Right lobe of liver (tissue), 4 donors: ENCODE measurements around the gene SYNGR3.

ENCODE experiments used
- POLR2A ChIP-seq: fragments of 450-650 bp; IDR thresholded peaks from one replicate; pipeline ENCODE4 v1.6.1; 2017; ENCODE audit warnings: antibody characterized with exemption, mild to moderate bottlenecking
- TF ChIP-seq, protein P1 (sequence below), 4 donors: fragments of 200-600 bp in 3 of 4; fragments of 450-650 bp in 1 of 4; IDR thresholded peaks; one replicate each; pipeline versions ENCODE4 v1.5.1 to v1.8.0; 2016 to 2022; ENCODE audit warnings: antibody characterized with exemption in 4 of 4, mild to moderate bottlenecking in 2 of 4
- donor health status: DM: no; HTN: no; CAD: no.
- donor health status: DM: no; HTN: no; CAD: no.
- donor health status: DM: no; HTN: yes; CAD: no.

DNA sequence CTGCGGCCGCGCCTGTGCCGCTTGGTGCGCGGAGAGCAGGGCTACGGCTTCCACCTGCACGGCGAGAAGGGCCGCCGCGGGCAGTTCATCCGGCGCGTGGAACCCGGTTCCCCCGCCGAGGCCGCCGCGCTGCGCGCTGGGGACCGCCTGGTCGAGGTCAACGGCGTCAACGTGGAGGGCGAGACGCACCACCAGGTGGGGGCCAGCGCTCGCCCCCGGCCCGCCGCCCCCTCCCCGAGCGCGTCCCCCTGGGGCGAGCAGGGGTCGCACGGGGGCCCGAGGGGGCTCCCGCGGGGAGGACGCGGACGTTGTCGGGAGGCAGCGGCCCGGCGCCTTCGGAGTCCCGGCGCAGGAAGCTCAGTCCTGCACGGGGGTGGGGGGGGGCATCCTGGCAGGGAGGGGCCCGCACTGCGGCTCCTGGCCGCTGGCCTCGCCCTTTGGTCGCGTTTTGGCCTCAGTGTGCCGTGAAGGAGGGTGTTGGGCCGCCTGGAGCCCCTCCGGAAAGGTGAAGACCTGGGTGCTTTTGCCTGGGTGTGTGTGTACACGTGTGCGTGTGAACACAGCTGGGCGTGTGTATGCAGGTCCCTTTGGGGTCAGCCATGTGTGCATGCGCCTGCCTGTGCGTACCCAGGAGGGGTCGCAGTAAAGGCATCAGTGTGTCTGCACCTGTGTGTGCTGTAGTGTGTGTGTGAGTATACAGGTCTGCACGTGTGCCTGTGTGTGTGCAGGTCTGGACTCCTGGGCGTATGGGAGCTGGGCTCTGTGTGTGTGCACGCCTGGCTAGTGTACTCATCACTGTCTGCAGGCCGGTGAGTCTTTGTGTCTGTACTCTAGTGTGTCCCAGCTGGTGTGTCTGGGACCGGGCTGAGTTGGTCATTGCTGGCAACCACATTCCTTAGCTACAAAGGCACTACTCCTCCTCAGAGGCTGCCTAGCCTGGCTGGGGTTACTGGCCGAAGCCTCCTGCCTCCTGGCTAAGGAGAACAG is 37.5 kb downstream of the SYNGR3 start:
- TF ChIP-seq, protein P1, sequence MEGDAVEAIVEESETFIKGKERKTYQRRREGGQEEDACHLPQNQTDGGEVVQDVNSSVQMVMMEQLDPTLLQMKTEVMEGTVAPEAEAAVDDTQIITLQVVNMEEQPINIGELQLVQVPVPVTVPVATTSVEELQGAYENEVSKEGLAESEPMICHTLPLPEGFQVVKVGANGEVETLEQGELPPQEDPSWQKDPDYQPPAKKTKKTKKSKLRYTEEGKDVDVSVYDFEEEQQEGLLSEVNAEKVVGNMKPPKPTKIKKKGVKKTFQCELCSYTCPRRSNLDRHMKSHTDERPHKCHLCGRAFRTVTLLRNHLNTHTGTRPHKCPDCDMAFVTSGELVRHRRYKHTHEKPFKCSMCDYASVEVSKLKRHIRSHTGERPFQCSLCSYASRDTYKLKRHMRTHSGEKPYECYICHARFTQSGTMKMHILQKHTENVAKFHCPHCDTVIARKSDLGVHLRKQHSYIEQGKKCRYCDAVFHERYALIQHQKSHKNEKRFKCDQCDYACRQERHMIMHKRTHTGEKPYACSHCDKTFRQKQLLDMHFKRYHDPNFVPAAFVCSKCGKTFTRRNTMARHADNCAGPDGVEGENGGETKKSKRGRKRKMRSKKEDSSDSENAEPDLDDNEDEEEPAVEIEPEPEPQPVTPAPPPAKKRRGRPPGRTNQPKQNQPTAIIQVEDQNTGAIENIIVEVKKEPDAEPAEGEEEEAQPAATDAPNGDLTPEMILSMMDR (IDR thresholded peaks at IDR 0.05), result no peak
- no peak for TF ChIP-seq POLR2A
